CD4-positive, CD25-positive, alpha-beta regulatory T cell (primary cell): Measurements from ENCODE around the gene EPHB4. TPM values are rescaled to one million over a fixed set of nuclear protein-coding genes. Genes with fewer than 3 reads are reported as not detected.
A peak's percentile ranks its signal among the peaks of the same experiment; 100 is the strongest.

Experiments
- ATAC-seq, 2 donors: fragments of 150-1000 bp; cut with Tn5 transposase; one replicate each; pipeline ENCODE4 v1.10.0; 2021; ENCODE audit warnings: low read depth in 2 of 2, moderate number of reproducible peaks in 2 of 2, moderate library complexity in 1 of 2
- DNase-seq, 3 donors: peaks; one replicate each; pipeline versions ENCODE4 v3.0.0 to v3.0.0-alpha.2; 2012 to 2022; ENCODE audit warnings: mixed read lengths in 1 of 3
- H3K27ac ChIP-seq: one replicate; pipeline ENCODE4 v1.7.0; 2013; ENCODE audit warnings: mild to moderate bottlenecking, low read length; ENCODE audit not compliant: insufficient read depth, poor library complexity, severe bottlenecking
- H3K27me3 ChIP-seq: one replicate; pipeline ENCODE4 v1.7.0; 2013; ENCODE audit warnings: low read length; ENCODE audit not compliant: control insufficient read depth, insufficient read depth
- H3K36me3 ChIP-seq: one replicate; pipeline ENCODE4 v1.7.0; 2013; ENCODE audit warnings: mild to moderate bottlenecking, low read length, moderate library complexity; ENCODE audit not compliant: control insufficient read depth, insufficient read depth
- H3K4me1 ChIP-seq: 2 replicates; pipeline ENCODE4 v1.7.0; 2013; ENCODE audit warnings: mild to moderate bottlenecking, low read length; ENCODE audit not compliant: insufficient read depth, control insufficient read depth, poor library complexity, severe bottlenecking
- H3K4me3 ChIP-seq: one replicate; pipeline ENCODE4 v1.7.0; 2013; ENCODE audit warnings: low read depth, mild to moderate bottlenecking, low read length, moderate library complexity
- H3K9me3 ChIP-seq, 2 experiments: 1 replicate in 1 of 2; 2 replicates in 1 of 2; pipeline ENCODE4 v1.7.0; 2013; ENCODE audit warnings: low read length in 2 of 2, mild to moderate bottlenecking in 1 of 2, moderate library complexity in 1 of 2; ENCODE audit not compliant: control insufficient read depth in 2 of 2
- H3K27ac Mint-ChIP-seq, 3 donors: one replicate each; pipeline ENCODE4 v1.8.0; 2020 to 2022; ENCODE audit warnings: mild to moderate bottlenecking in 3 of 3, mixed read lengths in 3 of 3, moderate library complexity in 2 of 3
- H3K27me3 Mint-ChIP-seq: one replicate; pipeline ENCODE4 v1.8.0; 2022; ENCODE audit warnings: mild to moderate bottlenecking, mixed read lengths
- H3K36me3 Mint-ChIP-seq: one replicate; pipeline ENCODE4 v1.8.0; 2020; ENCODE audit warnings: mixed read lengths
- H3K4me1 Mint-ChIP-seq, 4 donors: one replicate each; pipeline ENCODE4 v1.8.0; 2020 to 2022; ENCODE audit warnings: mixed read lengths in 4 of 4, mild to moderate bottlenecking in 1 of 4
- H3K4me3 Mint-ChIP-seq, 4 donors: one replicate each; pipeline ENCODE4 v1.8.0; 2020 to 2022; ENCODE audit warnings: mild to moderate bottlenecking in 4 of 4, mixed read lengths in 4 of 4, moderate library complexity in 3 of 4
- H3K9me3 Mint-ChIP-seq, 7 donors: one replicate each; pipeline ENCODE4 v1.8.0; 2020 to 2022; ENCODE audit warnings: mixed read lengths in 7 of 7, mild to moderate bottlenecking in 3 of 7, moderate library complexity in 2 of 7
- polyA plus RNA-seq, 4 donors: library from polyadenylated mRNA; unstranded; fragments of 300-500 nt; fragmentation: Illumina TruSeq; gene quantifications; one replicate each; pipeline ENCODE4 v1.2.3, GENCODE V29; 2021
- total RNA-seq: library from RNA; stranded (reverse); gene quantifications from one replicate; pipeline ENCODE4 v1.2.3, GENCODE V29; 2022

Gene EPHB4
- total RNA-seq (3.0 TPM), polyA plus RNA-seq (not detected)

DNA sequence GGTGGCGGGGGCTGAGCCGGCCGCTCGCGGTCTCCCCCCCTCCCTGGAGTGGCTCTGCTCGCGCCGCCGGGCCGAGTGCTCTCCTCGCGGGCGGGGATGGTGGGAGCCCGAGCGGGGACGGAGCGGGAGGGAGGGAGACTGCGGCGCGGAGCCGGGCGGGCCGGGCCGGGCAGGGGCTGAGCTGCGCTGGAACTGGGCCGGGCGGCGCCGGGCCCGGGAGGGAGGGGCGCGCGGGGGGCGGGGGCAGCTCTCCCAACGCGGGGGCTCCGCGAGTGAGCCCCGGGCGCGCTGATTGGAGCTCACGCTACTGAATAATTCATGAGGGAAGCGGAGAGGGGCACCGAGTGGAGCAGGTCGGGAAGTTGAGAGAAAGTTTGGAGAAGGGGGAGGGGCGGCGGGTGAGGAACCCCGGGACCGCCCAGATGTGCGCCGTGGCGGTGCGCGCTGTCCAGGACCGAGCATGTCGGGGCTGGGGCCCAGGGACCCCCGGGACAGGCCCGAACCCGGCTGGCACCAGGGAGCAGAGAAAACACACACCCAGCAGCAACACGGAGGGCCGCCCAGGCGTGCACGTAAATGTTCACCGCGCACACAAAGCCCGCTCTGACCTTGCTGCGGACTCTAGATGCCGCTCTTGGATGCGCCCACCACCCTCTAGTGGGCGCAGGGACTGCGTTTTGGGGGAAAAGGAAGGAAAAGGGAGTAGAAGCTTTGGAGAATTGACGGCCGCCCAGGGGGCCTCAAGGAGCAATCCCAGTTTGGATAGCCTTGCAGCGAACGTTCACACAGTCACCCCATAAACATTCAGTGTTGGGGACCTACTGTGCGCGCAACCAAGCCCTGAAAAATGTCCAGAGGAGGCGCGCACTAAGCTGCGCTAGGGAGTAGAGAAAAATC, at the start of gene EPHB4:
Gene EPHB4, minus strand, starts transcription at position 194 of the 897 bp plus-strand sequence. CDS start 493 bp downstream, outside the sequence.
- Histone ChIP-seq H3K27me3 (peaks cover 10% of the 10 kb centered on the region), H3K4me3 (no peak within 1 kb of the TSS), H3K36me3 (no peaks in the 10 kb centered on the region), H3K9me3 (no peaks in the 10 kb centered on the region), H3K27ac (no peak within 1 kb of the TSS), H3K4me1 (peaks cover 20% of the 10 kb centered on the region)
- Mint-ChIP-seq H3K4me3 (peak within 1 kb of the TSS; percentile 40 to 79 (median 66)), H3K4me1 (peaks cover 0 to 23% (median 13%) of the 10 kb centered on the region in 4 donors), H3K36me3 (no peaks in the 10 kb centered on the region), H3K9me3 (peaks cover 0 to 2% (median 0%) of the 10 kb centered on the region in 7 donors), H3K27me3 (peaks cover 63% of the 10 kb centered on the region), H3K27ac (no peak within 1 kb of the TSS)
- ATAC-seq: peak in 1 of 2 donors; percentile 14
- no peak for DNase-seq

DNA sequence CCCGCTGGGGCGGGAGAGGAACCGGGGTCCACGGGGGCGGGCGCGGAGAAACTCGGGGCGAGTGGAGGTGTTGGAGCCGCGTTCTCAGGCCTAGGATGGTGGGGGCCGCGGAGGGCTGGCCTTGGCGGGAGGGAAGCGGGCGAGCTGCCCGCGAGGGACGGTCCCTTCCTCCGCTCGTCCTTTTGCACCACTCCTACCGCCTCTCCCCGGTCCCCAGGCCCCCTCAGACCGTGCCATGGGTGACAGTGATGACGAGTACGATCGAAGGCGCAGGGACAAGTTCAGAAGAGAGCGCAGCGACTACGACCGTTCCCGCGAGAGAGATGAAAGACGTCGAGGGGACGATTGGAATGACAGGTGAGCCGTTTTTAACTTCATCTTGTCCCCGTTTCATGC, 48.0 kb upstream of the EPHB4 start:
- H3K27ac Mint-ChIP-seq: peak overlapping the region; percentile 90 to 99 (median 99)
- DNase-seq: peak in 2 of 3 donors; percentile 23 to 54
- H3K4me3 ChIP-seq: peak overlapping the region; percentile 84
- H3K9me3 ChIP-seq: no peaks in the 10 kb centered on the region
- H3K4me3 Mint-ChIP-seq: peak overlapping the region; percentile 99 to 100 (median 100)
- peaks cover 10 to 61% (median 35%) of the 10 kb centered on the region in 4 donors for H3K4me1 Mint-ChIP-seq
- H3K27me3 Mint-ChIP-seq: peaks cover 7% of the 10 kb centered on the region
- H3K4me1 ChIP-seq: peaks cover 27% of the 10 kb centered on the region
- ATAC-seq: peak in 1 of 2 donors; percentile 8
- peaks cover 26% of the 10 kb centered on the region for H3K36me3 Mint-ChIP-seq
- H3K27me3 ChIP-seq: no peaks in the 10 kb centered on the region
- H3K9me3 Mint-ChIP-seq: no peaks in the 10 kb centered on the region
- peaks cover 17% of the 10 kb centered on the region for H3K36me3 ChIP-seq
- H3K27ac ChIP-seq: peak overlapping the region; percentile 92

DNA sequence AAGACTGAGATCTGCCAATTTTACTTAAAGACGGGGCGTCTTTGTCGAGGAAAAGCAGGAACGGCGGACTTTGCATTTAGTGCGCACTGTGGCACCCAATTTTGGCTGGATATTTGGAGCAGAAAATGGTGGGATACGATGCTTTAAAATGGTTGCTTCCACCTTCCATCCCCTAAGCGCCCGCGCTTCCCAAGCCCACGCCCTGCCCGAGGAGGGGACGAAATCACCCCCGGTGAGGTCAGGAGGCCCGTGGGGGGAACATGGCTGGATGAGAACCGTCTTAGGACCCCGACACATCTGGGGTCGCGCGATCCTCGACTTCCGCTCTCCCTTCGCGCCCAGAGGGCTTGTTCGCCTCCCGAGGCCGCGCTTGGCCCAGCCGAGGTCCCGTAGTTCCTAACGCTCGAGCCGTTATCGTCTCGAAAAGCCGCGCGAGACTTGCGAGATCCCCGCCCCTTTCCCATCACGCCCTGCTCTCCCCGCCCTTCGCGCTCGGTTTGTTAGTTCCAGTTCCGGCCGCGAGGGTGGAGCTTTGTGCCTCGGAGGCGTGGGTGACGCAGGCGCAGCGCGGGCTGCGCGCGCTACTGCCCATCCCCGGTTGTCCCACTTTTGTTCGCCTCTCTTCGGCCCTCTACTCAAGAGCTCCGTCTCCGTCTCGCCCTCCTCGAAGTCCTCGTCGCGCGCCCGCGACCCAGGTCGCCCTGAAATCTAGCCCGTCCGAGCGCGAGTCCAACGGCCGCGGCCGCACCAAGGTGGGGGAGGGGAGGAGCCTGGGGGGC, 47.4 kb upstream of the EPHB4 start, which contains the start of gene SRRT:
Gene SRRT, plus strand, starts transcription at position 527 of the 779 bp plus-strand sequence. CDS start 488 bp downstream, outside the sequence.
- Histone ChIP-seq H3K4me1 (peaks cover 27% of the 10 kb centered on the region), H3K4me3 (peak within 1 kb of the TSS; percentile 84), H3K36me3 (peaks cover 13% of the 10 kb centered on the region), H3K27me3 (no peaks in the 10 kb centered on the region), H3K9me3 (no peaks in the 10 kb centered on the region), H3K27ac (peak within 1 kb of the TSS; percentile 92)
- DNase-seq (peak; percentile 97 to 99 (median 98)), ATAC-seq (peak; percentile 95 to 99)
- Mint-ChIP-seq H3K27ac (peak within 1 kb of the TSS; percentile 90 to 99 (median 99)), H3K27me3 (peaks cover 7% of the 10 kb centered on the region), H3K4me3 (peak within 1 kb of the TSS; percentile 99 to 100 (median 100)), H3K36me3 (peaks cover 22% of the 10 kb centered on the region), H3K9me3 (no peaks in the 10 kb centered on the region), H3K4me1 (peaks cover 10 to 56% (median 31%) of the 10 kb centered on the region in 4 donors)

DNA sequence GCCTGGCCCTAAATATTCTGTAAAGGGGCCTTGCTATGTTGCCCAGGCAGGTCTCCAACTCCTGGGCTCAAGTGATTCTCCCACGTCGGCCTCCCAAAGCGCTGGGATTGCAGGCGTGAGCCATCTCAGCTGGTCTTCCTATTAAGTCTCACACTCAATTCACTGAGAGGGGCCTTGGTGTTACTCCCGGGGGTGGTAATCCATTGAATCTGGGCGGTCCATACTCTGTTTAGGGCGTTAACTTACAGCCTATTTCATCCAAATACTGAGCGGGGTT, 46.9 kb upstream of the EPHB4 start:
- H3K36me3 ChIP-seq: peaks cover 10% of the 10 kb centered on the region
- H3K4me1 Mint-ChIP-seq: peaks cover 10 to 51% (median 27%) of the 10 kb centered on the region in 4 donors
- no peaks in the 10 kb centered on the region for H3K9me3 Mint-ChIP-seq
- H3K4me3 Mint-ChIP-seq: peak overlapping the region; percentile 99 to 100 (median 100)
- peak overlapping the region; percentile 65 for H3K4me3 ChIP-seq
- peaks cover 21% of the 10 kb centered on the region for H3K36me3 Mint-ChIP-seq
- peak overlapping the region; percentile 92 for H3K27ac ChIP-seq
- peaks cover 27% of the 10 kb centered on the region for H3K4me1 ChIP-seq
- H3K27ac Mint-ChIP-seq: peak overlapping the region; percentile 78 to 99 (median 99)
- DNase-seq: no peak
- peaks cover 7% of the 10 kb centered on the region for H3K27me3 Mint-ChIP-seq
- H3K9me3 ChIP-seq: no peaks in the 10 kb centered on the region
- ATAC-seq: no peak
- H3K27me3 ChIP-seq: no peaks in the 10 kb centered on the region

DNA sequence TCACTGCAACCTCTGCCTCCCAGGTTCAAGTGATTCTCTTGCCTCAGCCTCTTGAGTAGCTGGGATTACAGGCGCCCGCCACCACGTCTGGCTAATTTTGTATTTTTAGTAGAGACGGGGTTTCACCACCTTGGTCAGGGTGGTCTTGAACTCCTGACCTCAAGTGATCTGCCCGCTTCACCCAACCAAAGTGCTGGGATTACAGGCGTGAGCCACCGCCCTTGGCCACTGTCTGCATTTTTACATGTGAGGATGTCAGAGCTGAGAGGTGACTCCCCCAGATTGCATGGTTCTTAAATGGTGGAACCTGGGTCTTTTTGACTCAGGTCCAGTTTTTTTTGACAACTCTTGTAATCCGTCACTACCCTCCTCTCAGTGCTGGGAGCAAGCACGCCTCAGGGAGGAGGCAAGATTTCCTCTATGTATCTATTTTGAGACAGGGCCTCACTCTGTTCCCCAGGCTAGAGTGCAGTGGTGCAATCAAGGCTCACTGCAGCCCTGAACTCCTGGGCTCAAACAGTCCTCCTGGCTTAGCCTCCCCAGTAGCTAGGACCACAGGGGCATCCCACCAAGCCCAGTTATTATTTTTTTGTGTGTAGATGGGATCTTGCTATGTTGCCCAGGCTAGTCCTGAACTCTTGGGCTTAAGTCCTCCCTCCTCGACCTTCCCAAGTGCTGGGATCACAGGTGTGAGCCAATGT, 46.4 kb upstream of the EPHB4 start:
- Mint-ChIP-seq H3K4me3 (peak overlapping the region; percentile 99 to 100 (median 100)), H3K36me3 (peaks cover 17% of the 10 kb centered on the region), H3K27ac (peak overlapping the region; percentile 78 to 99 (median 99)), H3K27me3 (peaks cover 7% of the 10 kb centered on the region), H3K4me1 (peaks cover 10 to 46% (median 25%) of the 10 kb centered on the region in 4 donors), H3K9me3 (no peaks in the 10 kb centered on the region)
- Histone ChIP-seq H3K27me3 (no peaks in the 10 kb centered on the region), H3K9me3 (no peaks in the 10 kb centered on the region), H3K4me3 (no peak overlapping the region), H3K36me3 (peaks cover 10% of the 10 kb centered on the region), H3K4me1 (peaks cover 27% of the 10 kb centered on the region), H3K27ac (peak overlapping the region; percentile 92)
- ATAC-seq (no peak), DNase-seq (no peak)

DNA sequence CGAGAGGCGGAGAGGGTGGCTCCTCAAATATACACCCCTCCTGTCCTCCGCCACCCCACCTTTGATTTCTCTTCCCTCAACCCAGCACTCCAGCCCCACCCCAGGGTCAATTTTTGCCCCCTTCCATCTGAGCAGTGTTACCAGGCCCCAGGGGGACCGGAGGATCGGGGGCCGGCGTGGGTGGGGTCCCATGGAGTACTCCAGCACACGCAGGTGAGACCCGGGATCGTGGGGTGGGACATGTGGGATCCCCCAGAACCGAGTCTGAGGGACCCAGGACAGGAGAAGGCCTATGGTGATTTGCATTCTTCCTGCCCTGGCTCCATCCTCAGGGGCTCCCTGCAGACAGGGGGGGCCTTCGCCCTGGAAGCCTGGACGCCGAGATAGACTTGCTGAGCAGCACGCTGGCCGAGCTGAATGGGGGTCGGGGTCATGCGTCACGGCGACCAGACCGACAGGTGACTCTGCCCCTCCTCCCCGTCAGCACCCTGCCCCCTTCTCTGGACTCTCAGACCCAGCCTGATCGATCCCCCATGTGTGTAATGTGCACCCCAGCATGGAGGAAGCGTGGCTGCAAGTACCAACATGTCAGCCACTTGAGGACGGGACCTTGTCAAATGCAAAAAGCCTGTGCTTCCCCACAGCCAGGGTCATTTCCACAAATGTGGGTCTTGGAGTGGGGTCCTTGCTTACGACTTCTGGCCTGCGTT, 40.6 kb upstream of the EPHB4 start:
- no peak for ATAC-seq
- H3K27me3 ChIP-seq: no peaks in the 10 kb centered on the region
- Mint-ChIP-seq H3K27me3 (no peaks in the 10 kb centered on the region), H3K36me3 (peaks cover under 1% of the 10 kb centered on the region), H3K4me3 (peak overlapping the region; percentile 26 to 71 (median 50)), H3K9me3 (no peaks in the 10 kb centered on the region), H3K4me1 (peaks cover 0 to 16% (median 2%) of the 10 kb centered on the region in 4 donors), H3K27ac (peak overlapping the region in 1 of 3 donors; percentile 71)
- no peak overlapping the region for H3K4me3 ChIP-seq
- DNase-seq: no peak
- peak overlapping the region; percentile 65 for H3K27ac ChIP-seq
- no peaks in the 10 kb centered on the region for H3K9me3 ChIP-seq
- H3K4me1 ChIP-seq: peaks cover 17% of the 10 kb centered on the region
- peaks cover 13% of the 10 kb centered on the region for H3K36me3 ChIP-seq
